Iris pigment epithelial cell (primary cell): ENCODE data around the gene APMAP.
A peak's percentile ranks its signal among the peaks of the same experiment; 100 is the strongest.

Experiments
- DNase-seq: peaks from one replicate; pipeline ENCODE4 v3.0.0-alpha.2; 2011; ENCODE audit warnings: low read depth

The APMAP gene, protein sequence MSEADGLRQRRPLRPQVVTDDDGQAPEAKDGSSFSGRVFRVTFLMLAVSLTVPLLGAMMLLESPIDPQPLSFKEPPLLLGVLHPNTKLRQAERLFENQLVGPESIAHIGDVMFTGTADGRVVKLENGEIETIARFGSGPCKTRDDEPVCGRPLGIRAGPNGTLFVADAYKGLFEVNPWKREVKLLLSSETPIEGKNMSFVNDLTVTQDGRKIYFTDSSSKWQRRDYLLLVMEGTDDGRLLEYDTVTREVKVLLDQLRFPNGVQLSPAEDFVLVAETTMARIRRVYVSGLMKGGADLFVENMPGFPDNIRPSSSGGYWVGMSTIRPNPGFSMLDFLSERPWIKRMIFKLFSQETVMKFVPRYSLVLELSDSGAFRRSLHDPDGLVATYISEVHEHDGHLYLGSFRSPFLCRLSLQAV

DNA sequence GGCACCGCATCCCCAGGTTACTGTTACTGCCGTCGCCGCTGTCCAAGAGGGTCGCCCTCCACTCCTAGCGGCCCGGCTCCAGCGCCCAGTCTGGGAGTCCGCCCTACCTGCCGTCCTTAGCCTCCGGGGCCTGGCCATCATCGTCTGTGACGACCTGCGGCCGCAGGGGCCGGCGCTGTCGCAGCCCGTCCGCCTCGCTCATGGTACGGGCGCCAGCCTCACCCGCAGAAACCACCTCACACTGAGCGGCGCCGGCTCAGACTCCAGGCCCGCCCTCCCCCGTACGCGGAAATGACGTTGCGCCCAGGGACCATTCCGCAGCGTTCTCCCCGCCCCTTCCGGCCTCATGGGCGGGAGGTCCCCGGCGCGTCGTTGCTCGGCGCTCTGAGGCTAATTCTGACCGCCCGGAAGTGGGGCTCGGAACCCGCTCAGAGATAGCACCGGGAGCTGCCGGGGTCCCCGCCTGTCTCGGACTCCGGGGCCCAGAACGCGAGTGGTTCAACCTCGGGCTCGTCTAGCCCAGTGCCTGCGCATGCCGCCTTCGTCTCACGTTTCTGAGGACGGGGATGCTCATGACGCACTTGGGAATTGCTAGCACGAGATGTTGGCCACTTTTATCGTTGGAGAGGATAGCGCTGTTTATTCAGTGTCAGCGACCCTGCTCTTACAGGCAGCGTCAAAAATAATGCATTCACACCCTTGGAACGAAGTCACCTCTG is at the start of gene APMAP:
Gene APMAP, minus strand, starts transcription at position 265 of the 719 bp plus-strand sequence. Its CDS starts 63 bp downstream, at position 202.
- peak; percentile 91 for DNase-seq

DNA sequence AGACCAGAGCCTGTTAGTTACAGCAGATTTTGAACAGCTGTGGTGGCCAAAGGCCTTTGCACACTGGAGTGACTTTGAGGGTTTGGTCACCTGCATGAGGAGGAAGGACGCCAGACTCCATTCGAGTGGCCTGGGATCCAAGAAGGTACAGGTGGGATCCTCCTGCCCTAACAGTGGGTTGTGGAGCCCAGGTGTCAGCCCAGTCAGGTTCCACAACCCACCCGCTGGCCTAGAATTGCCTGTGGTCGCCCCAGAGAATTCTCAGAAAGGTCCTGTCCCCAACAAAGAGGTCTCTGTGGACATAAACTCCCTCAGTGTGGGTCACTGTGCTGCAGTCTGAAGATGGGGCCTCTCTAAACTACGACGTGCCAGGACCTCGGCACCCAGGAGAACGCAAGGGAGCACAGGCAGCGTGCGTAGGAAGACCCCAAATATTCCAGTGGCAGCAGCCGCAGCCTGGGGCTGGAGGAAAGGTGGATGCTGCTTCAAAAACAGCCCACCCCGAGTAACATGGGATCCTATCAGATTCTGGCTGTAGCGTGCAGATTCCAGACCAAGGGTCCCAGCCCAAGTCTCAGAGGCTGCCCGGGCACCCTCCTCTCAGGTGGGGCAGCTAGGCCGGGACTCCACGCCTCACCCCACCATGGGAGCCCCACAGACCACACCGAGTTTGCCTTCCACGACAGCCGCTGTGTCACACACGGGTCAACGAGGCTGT is 49.4 kb upstream of the APMAP start:
- no peak for DNase-seq

DNA sequence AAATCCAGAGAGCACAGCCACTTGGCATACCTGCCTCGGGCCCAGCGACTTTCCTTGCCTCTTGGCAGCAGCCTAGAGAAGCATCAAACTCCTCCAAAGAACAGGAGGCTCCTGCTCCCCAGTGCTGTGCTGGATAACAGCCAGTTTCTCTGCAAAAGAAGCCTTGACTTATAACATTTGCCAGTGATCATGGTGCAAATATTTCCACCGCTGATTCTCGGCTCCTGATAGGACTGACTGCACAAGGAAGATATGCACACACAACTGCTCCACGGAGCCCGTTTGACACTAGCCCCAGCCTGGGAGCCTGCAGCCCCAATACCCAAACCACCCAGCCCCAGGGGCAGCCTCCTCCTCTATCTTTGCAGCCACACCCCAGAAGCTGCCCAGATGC is 47.9 kb upstream of the APMAP start:
- peak; percentile 87 for DNase-seq

DNA sequence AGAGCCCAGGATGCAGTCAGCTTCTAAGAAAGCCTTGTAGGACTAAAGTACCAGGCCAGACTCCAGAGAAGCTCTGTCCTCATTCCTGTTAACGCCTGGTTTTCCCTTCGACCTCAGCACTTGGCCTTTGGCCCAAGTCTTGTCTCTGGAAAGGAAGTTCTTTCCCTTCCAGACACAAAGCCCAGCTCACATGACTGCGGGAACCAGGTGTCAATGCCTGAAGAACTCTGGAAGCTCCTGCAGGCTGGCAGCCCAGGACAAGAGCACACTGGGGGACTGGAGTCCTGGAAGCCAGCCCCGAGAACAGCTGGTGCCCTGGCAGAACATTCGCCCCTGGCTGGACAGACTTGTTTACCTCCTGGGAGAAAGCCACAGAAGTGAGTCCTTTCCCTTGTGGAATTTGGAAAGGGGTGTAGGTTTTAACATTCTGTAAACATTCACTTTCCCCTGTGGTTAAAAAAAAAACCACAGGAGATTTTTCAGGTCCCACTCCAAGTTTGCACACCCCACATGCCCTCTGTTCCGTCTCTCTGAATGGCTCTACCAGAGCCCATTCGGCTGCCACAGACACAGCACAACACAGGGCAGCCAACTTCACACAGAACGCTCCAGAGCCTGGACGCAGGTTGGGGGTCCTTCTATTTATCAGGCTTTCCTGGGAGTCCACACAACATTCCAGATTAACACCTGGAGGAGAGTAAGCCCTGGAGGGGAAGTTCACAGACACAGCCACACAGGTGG is 47.3 kb upstream of the APMAP start:
- peak; percentile 22 for DNase-seq

DNA sequence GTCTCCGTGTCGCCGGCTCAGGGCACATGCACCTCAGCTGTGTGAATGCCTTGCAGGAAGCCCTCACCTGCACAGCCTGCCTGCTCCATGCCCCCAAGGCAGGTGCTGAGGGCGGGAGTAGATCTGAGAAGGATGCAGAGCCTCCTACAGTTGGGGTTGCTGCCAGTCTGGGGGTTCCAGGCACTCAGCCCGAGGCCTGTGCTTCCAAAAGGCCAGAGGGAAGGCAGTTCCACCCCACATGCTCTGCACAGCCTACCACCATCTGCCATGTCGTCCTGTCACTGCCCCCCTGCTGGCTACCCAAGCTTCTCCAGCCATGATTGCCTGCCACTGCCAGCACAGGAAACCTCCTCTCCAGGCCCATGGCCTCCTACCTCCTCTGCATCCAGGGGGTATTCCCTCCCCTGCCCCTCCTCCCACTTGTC is 46.1 kb upstream of the APMAP start:
- DNase-seq = no peak

DNA sequence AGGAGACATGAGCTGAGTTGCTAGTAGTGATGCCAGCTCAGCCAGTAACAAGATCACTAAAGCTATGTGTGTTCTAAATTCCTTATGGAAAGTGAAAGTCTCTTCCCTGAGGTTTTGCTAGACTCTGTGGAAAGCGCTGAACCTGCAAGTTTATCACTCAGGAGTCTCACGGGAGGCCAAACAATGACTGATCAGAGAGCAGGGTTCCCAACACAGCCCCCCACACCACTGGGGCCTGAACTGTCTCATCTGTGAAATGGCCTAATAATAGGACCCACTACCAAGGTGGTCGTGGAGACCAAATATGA is 45.5 kb upstream of the APMAP start:
- DNase-seq = no peak

DNA sequence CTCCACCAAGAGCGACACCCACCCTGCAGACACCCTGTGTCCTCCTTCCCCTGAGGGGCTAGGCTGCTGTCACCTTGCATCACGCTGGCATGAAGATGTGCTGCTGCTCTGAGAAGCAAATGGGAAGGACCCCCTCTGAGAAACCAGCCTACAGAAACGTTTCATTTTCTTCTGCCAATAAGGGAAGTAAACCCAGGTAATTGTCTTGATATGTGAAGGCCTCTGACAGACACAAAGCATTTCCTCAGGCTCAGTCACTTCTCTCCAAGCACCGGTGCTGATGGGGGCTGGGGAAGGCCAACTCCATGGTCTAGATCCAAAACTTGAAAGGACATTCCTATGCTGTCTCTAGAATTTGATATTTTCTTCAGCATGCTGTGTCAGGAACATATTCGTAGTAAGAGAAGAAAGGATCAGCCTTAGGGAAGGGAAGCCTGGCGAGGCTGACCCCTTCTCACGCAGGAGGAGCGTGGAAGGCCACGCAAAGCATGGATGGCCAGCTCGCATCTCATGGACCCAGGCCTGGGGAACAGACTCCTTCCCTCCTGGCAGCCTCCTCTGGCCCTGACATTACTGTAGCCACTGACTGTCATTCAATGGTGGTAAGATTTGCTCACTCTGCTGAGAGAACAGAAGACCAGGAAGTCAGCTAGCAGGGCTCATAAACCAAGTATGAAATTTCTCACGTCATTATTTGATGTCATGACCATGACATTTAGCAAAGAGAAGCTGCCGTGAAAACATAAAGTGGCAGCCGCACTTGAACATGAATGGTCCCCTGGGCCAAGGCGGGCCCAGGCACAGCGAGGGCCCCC is 44.9 kb upstream of the APMAP start:
- no peak for DNase-seq

DNA sequence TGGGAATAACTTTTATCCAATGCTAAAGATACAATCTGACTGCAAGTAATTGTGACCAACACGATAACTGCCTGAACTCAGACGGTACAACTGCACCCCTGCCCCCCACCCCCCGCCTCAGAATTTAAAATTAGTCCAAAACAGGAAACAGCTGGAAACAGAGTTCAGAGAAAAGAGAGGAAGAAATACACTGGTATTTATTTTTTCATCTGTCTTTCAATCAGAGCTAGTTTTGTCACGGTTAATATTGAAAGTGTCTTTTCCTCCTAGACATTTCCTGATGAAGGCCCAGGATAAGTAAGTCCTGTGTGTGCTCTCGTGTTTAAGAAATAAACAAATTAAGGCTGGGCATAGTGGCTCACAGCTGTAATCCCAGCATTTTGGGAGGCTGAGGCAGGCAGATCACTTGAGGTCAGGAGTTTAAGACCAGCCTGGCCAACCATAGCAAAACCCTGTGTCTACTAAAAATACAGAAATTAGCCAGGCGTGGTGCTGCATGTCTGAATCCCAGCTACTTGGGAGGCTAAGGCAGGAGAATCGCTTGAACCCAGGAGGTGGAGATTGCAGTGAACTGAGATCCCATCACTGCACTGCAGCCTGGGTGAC is 43.9 kb upstream of the APMAP start:
- no peak for DNase-seq

DNA sequence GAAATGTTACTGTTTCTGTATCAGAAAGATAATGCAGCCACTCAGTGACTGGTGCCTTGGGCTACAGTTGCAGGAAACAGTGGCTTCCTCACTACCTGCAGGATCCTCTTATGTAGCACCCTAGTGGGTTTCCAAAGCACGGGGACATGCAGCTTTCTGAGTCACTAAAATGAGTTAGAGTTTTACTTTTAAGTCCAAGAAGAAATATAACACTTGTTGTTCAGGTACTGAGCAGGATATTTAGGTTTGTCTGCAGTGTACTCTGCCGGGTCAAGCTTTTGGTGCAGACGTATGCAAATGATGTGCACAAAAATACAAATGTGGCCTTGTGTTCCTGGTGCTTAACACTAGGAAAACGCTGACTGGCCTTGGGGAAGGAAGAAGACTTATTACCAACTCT is 43.4 kb upstream of the APMAP start:
- no peak for DNase-seq

DNA sequence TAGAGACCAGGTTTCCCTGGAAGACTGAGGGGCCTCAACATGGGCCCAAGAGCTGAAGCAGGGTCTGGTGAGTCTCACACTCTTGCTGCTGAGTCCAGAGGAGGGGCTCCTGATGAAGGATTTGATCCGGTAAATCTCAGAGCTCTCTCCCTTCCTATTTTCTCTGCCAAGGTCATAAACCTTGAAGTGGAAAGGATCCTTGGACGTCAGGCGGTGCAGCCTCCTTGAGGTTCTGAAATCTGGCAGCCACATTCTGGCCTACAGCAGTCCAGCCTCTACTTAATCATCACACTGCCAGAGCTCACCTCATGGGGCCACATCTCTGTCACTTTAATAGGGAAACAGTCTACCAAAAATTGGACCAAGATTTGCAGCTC is 41.4 kb upstream of the APMAP start:
- DNase-seq = no peak

DNA sequence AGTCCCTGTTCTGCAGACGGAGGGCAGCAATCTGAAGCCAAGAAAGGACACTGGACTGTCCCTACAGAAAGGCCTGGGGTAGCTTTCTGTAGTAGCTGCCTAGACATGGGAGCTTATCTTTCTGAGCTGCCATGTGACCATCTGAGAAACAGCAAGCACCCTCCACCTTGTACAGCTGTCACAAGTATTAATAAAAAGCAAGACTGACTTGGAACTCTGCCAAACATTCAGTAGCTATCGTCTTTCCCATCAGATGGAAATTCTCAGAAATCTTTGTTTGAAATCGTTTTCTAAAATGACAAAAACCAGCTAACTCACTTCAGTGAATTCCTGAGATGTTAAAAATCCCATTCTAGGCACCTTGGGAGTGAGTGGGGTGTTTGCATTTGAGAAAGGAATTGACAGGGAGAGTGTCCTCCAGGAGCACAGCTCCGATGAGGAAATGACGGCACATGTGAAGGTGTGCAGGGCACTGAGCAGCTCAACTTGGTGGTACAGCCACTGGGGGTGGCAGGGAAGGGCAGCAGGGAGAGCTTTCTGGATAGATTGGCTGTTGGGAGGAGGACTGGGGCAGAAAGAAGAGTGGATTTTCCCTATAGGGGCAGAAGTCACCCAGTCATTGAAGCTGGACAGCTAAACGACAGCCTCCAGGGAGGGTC is 40.8 kb upstream of the APMAP start:
- DNase-seq = no peak

DNA sequence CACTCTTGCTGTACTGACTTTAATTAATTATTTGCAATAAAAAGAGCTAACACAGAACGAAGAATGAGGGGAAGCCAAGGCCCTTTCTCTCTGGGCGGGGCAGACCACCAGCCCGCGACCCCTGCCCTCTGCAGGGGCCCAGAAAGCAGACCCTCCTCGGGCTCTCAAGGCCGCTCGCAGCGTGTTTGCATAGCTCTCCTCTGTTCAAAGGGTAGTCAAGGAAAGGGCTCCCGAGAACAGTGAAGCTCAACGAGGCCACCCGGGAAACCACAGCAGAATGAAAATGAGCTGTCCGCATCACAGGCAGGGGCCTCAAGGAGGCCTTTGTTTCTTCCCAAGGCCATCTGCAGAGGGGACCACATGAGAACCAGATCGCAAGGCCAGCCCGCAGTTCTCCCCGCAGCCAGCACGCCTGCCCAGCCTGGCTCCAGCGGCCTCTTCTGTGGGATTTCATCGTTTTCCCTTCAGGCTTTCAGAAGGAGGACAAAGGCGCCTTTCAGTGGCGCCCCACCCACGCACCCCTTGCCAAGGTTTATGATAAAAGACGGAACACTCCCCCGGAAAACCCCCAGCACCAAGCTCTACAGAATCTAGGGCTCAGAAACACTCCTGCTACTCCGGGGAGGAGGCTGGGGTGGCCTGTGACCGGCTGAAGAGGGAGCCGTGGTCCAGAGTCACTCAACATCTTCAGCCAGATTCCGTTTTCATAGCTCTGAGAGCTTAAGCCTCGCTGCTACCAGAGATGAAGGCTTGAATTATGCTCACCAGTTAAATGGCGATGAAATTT is 40.1 kb upstream of the APMAP start:
- DNase-seq = no peak

DNA sequence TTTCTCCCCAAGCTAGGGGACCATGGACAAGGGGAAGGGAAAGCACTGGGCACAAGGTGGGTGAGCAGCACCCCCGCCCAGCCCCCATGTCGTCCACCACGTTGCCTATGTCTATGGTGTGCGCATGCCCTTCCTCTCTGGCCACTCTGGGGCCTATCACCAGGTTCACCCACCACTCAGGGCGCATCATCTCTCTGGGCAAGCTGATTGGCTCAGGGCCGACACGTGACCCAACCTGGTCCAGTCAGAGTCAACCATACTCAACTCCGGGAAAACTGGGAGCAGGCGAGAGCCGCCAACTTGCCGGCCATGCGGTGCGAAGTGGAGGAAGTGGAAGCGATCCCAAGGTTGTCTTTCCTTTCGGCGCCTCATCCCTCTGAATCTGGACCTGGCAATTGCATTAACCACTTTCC is 39.5 kb upstream of the APMAP start:
- no peak for DNase-seq

DNA sequence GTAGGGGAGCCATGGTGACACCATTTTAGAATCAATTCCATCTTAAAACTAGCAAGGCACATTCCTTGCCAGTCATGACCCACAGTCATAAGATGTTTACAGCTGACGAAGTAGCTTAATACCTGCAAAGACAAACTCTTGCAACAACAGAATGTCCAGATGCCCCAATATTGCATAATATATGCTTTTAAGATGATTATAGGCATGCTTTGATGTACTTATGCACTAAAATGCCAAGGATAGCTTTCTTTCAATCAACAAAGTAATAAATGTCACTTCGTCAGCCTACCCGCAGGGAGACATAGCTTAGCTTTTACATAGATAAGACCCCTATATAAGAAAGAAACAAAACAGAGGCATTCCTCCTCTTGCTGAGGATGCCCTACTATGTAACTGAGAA is 38.7 kb upstream of the APMAP start:
- DNase-seq = peak; percentile 17

DNA sequence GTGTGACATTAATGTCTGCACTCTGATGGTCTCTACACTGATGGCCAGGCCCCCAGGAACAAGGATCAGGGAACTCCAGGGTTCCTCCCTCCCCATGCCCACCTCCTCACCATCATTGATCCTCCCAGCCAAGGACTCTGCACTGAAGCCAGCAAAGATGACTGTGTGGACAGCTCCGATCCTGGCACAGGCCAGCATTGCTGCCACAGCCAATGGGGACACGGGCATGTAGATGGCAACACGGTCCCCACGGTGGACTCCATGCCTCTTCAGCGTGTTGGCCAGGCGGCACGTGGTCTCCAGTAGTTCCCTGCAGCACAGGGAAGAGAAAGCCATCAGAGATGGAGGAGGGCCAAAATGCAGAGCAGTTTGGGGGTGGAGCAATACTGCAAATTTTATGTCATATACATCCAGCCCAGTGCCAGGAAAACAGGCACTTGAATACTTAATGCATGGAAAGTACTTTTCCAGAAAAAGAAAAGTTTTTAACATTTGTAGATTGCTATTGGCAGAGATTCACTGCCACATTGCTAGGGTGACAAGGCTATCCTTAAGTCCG is 38.2 kb upstream of the APMAP start:
- DNase-seq = no peak

DNA sequence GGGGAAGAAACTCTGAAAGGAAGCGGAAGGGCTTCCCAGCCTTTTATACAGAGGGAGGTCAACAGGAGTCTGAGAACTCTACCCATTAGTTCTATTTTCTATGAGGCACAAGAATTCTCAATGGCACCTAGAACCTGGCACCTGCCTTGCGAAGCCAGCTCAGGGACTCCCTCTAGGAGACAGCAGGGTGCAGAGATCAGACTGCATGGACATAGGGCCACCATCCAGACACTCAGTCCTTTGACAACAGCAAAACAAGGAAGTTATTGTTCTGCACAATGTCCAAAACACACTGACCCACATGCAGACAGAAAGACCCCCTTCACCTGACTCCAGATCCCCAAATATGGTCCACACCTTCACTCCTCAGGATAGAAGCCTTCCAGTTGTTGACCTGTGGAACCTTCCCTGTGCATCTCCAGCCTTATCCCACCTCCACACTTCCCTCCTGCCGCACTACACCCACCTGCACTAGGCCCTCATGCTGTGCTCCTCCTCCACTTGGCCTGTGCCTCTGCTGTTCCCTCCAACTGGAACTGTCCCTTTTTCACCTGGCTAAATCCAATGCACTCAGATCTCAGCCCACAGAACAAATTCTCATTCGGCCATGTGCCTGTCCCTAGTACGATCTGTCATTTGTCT is 37.6 kb upstream of the APMAP start:
- DNase-seq = no peak

DNA sequence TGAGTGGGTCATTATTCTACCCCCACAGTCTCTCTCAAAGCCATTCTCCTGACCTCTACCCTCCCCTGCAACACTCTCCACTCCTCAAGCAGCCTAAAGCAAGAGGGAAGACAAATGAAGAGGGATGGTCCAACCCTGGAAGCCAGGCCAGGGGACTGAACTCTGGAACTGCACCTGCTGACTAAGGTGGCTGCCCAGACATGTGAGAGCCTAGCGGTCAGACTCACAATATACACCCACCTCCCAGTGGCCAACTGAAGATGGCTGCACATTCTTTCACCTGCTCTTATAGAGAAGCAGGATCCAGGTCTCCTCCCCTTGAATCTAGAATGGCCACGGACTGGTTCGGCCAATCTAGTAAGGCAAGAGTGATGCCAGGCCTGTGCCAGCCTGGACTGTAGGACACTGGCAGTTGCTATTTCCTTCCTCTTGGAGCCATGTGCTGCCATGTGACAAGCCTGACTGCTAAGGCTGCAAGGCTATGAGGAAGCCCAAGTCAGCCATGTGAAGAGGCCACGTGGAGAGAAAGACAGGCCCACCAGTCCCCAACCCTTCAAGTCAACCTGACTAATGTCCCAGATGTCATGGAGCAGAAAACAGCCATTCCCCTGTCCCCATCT is 33.5 kb upstream of the APMAP start:
- no peak for DNase-seq

DNA sequence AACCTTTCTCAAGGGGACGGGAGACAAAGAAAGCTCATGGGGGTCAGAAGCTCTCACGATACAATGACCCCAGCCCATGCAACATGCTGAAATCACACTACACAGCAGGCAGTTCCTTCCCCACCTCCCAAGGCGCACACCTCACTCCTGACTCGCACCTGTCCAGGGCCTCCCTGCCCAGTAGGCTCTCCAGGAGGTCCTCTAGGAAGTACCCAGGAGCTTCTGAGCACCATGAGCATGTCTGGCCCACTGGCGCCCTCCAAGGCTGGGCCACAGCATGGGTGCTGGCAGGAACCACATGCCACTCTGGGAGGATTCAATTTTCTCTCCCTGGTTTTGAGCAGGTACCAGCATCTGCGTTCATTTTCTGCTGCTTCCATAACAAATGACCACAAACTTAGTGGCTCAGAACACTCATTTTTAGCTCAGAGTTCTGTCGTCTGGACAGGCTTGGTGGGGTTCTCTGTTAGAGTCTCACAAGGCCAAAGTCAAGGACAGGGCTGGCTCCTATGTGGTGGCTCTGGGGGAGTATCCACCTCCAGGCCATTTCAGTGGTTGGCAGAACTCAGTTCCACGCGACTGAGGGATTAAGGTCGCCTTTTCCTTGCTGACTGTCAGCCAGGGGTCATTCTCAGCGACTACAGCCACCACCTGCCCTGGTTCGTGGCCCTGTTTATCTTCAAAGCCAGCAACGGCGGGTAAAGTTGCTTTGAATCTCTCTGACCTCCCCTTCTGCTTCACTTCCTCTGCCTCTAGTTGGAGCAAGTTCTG is 32.7 kb upstream of the APMAP start:
- no peak for DNase-seq
